WTC11 (cell line): ENCODE data around the gene SLC6A2. TPM values are rescaled to one million over a fixed set of nuclear protein-coding genes. Genes with fewer than 3 reads are reported as not detected.

Experiments
- ATAC-seq: fragments of 200-7000 bp; cut with Tn5 transposase; 2 replicates; pipeline ENCODE4 v1.10.0; 2021; ENCODE audit warnings: mild to moderate bottlenecking, moderate library complexity
- CTCF ChIA-PET: fragments of 300-600 bp; sonication (Branson Sonifier 250); formaldehyde crosslinking; loops from one replicate; lab custom pipeline; 2021; ENCODE audit warnings: antibody characterized with exemption; lab: Charles Lee
- POLR2A ChIA-PET: fragments of 350-600 bp; sonication (Branson Sonifier 250); formaldehyde crosslinking; loops from one replicate; lab custom pipeline; 2021; ENCODE audit warnings: antibody characterized with exemption; lab: Charles Lee
- DNase-seq: peaks from one replicate; pipeline ENCODE4 v3.0.0; 2021; ENCODE audit warnings: low spot score
- H3K27ac Mint-ChIP-seq: 2 replicates; pipeline ENCODE4 v1.8.0; 2021; ENCODE audit warnings: mixed read lengths
- H3K27me3 Mint-ChIP-seq: 2 replicates; pipeline ENCODE4 v1.8.0; 2021; ENCODE audit warnings: low read depth, mild to moderate bottlenecking, moderate library complexity, mixed read lengths
- H3K36me3 Mint-ChIP-seq: 2 replicates; pipeline ENCODE4 v1.8.0; 2021; ENCODE audit warnings: mixed read lengths
- H3K4me1 Mint-ChIP-seq: 2 replicates; pipeline ENCODE4 v1.8.0; 2022; ENCODE audit warnings: mixed read lengths
- H3K4me3 Mint-ChIP-seq: 2 replicates; pipeline ENCODE4 v1.8.0; 2021; ENCODE audit warnings: mild to moderate bottlenecking, moderate library complexity, mixed read lengths
- H3K9me3 Mint-ChIP-seq: 2 replicates; pipeline ENCODE4 v1.8.0; 2021; ENCODE audit warnings: mixed read lengths
- CDX4 ChIP-seq: fragments of 250-450 bp; sonication (Bioruptor Pico); IDR thresholded peaks from 2 replicates; pipeline ENCODE4 v1.9.0; 2021; ENCODE audit warnings: moderate library complexity, mild to moderate bottlenecking, inconsistent platforms, borderline replicate concordance
- ELF4 ChIP-seq: sonication (generic); formaldehyde crosslinking; IDR thresholded peaks from 2 replicates; pipeline ENCODE4 v1.8.1; 2022; ENCODE audit warnings: low read depth, mild to moderate bottlenecking, moderate library complexity, missing genetic modification reagents
- GTF2I ChIP-seq: fragments of 250-450 bp; sonication (Bioruptor Pico); conservative IDR thresholded peaks from 2 replicates; pipeline ENCODE4 v1.4.0; 2021; ENCODE audit warnings: mild to moderate bottlenecking
- HMGA2 ChIP-seq: fragments of 250-450 bp; sonication (Bioruptor Pico); IDR thresholded peaks from 2 replicates; pipeline ENCODE4 v1.4.0; 2021; ENCODE audit warnings: mild to moderate bottlenecking, moderate library complexity
- KAT7 ChIP-seq: sonication (generic); formaldehyde crosslinking; IDR thresholded peaks from 2 replicates; pipeline ENCODE4 v1.8.1; 2023; ENCODE audit warnings: missing genetic modification reagents, mild to moderate bottlenecking, borderline replicate concordance
- MYBL2 ChIP-seq: sonication (generic); formaldehyde crosslinking; IDR thresholded peaks from 2 replicates; pipeline ENCODE4 v1.8.1; 2023; ENCODE audit warnings: mild to moderate bottlenecking, moderate library complexity, missing genetic modification reagents
- NFYB ChIP-seq: sonication (generic); formaldehyde crosslinking; conservative IDR thresholded peaks from 2 replicates; pipeline ENCODE4 v1.8.0; 2022; ENCODE audit warnings: low read depth, missing genetic modification reagents
- PRRX2 ChIP-seq: fragments of 250-450 bp; sonication (Bioruptor Pico); IDR thresholded peaks from 2 replicates; pipeline ENCODE4 v1.8.0; 2021; ENCODE audit warnings: mild to moderate bottlenecking
- SOX15 ChIP-seq: fragments of 250-450 bp; sonication (Bioruptor Pico); IDR thresholded peaks from 2 replicates; pipeline ENCODE4 v1.9.0; 2021; ENCODE audit warnings: mild to moderate bottlenecking
- TEAD1 ChIP-seq: sonication (generic); formaldehyde crosslinking; IDR thresholded peaks from 2 replicates; pipeline ENCODE4 v1.8.0; 2022; ENCODE audit warnings: mild to moderate bottlenecking, missing genetic modification reagents
- ZBTB21 ChIP-seq: sonication (generic); formaldehyde crosslinking; IDR thresholded peaks from 2 replicates; pipeline ENCODE4 v1.8.1; 2023; ENCODE audit warnings: mild to moderate bottlenecking, missing genetic modification reagents, borderline replicate concordance
- ZNF219 ChIP-seq: sonication (generic); formaldehyde crosslinking; IDR thresholded peaks from 2 replicates; pipeline ENCODE4 v1.8.0; 2023; ENCODE audit warnings: missing genetic modification reagents, mild to moderate bottlenecking, borderline replicate concordance
- ZNF232 ChIP-seq: sonication (generic); formaldehyde crosslinking; IDR thresholded peaks from 2 replicates; pipeline ENCODE4 v1.8.0; 2022; ENCODE audit warnings: mild to moderate bottlenecking, missing genetic modification reagents
- ZNF263 ChIP-seq: sonication (generic); formaldehyde crosslinking; IDR thresholded peaks from 2 replicates; pipeline ENCODE4 v1.8.1; 2022; ENCODE audit warnings: low read depth, mild to moderate bottlenecking, moderate library complexity, missing genetic modification reagents
- ZSCAN18 ChIP-seq: fragments of 250-450 bp; sonication (Bioruptor Pico); IDR thresholded peaks from 2 replicates; pipeline ENCODE4 v2.1.2; 2022; ENCODE audit warnings: mild to moderate bottlenecking, moderate library complexity
- total RNA-seq: library from RNA; stranded (reverse); gene quantifications from 3 replicates; pipeline ENCODE4 v1.2.3, GENCODE V29; 2021
- TF ChIP-seq, protein P1 (sequence below): fragments of 200-600 bp; IDR thresholded peaks from 2 replicates; pipeline ENCODE4 v1.8.0; 2022; ENCODE audit warnings: antibody characterized with exemption
- TF ChIP-seq, protein P2 (sequence below): sonication (generic); formaldehyde crosslinking; IDR thresholded peaks from 2 replicates; pipeline ENCODE4 v1.8.1; 2022; ENCODE audit warnings: low read depth, mild to moderate bottlenecking, moderate library complexity, missing genetic modification reagents, borderline replicate concordance
- TF ChIP-seq, protein P3 (sequence below): sonication (generic); formaldehyde crosslinking; IDR thresholded peaks from 2 replicates; pipeline ENCODE4 v1.8.1; 2023; ENCODE audit warnings: mild to moderate bottlenecking, missing genetic modification reagents, moderate library complexity
- TF ChIP-seq, protein P4 (sequence below): sonication (generic); formaldehyde crosslinking; IDR thresholded peaks from 2 replicates; pipeline ENCODE4 v1.8.1; 2022; ENCODE audit warnings: missing genetic modification reagents, borderline replicate concordance
- TF ChIP-seq, protein P5 (sequence below): sonication (generic); formaldehyde crosslinking; IDR thresholded peaks from 2 replicates; pipeline ENCODE4 v1.8.1; 2023; ENCODE audit warnings: mild to moderate bottlenecking, moderate library complexity, missing genetic modification reagents

SLC6A2 gene
- total RNA-seq, 1 experiment from 2014 or later = 0.20 TPM

DNA sequence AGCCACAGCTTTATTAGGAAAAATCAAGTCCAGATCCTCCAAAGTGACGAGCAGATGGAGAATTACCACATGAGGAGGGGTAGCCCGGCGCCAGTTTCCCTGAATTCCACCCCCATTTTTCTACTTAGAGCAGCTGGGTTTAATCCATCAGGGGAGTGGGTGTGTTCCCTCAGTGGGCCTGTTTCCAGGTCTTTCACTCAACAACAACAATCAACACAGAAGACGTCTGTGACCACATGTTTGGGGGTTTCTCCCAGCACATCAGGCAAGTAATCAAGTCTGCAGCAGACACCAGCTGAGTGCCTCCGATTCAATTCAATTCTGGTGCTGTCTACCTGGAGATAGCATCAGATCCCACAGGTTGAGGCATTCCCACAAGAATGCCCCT is 6.8 kb downstream of the SLC6A2 start:
- ChIA-PET POLR2A (no interaction called here), CTCF (interaction anchor here (1.1 to 1.4 kb wide), 3 partner anchors 39 to 198 kb away, joined by 3 to 6 read pairs (median 4); no protein-coding TSS in a partner anchor)
- no peak for ATAC-seq
- peaks cover 8% of the 10 kb centered on the region for H3K9me3 Mint-ChIP-seq
- peaks cover 3% of the 10 kb centered on the region; the same call in 1 of the 2 replicates for H3K4me1 Mint-ChIP-seq
- H3K27me3 Mint-ChIP-seq = peaks cover 28% of the 10 kb centered on the region
- TF ChIP-seq ELF4 (CRISPR knock-in tag) = no peak
- TF ChIP-seq, protein P1, sequence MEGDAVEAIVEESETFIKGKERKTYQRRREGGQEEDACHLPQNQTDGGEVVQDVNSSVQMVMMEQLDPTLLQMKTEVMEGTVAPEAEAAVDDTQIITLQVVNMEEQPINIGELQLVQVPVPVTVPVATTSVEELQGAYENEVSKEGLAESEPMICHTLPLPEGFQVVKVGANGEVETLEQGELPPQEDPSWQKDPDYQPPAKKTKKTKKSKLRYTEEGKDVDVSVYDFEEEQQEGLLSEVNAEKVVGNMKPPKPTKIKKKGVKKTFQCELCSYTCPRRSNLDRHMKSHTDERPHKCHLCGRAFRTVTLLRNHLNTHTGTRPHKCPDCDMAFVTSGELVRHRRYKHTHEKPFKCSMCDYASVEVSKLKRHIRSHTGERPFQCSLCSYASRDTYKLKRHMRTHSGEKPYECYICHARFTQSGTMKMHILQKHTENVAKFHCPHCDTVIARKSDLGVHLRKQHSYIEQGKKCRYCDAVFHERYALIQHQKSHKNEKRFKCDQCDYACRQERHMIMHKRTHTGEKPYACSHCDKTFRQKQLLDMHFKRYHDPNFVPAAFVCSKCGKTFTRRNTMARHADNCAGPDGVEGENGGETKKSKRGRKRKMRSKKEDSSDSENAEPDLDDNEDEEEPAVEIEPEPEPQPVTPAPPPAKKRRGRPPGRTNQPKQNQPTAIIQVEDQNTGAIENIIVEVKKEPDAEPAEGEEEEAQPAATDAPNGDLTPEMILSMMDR = no peak
- TF ChIP-seq ZBTB21 = no peak
- no peak for TF ChIP-seq SOX15 (CRISPR knock-in tag)
- TF ChIP-seq GTF2I (CRISPR knock-in tag) = no peak
- TF ChIP-seq, protein P2, sequence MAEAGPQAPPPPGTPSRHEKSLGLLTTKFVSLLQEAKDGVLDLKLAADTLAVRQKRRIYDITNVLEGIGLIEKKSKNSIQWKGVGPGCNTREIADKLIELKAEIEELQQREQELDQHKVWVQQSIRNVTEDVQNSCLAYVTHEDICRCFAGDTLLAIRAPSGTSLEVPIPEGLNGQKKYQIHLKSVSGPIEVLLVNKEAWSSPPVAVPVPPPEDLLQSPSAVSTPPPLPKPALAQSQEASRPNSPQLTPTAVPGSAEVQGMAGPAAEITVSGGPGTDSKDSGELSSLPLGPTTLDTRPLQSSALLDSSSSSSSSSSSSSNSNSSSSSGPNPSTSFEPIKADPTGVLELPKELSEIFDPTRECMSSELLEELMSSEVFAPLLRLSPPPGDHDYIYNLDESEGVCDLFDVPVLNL (CRISPR knock-in tag) = no peak
- TF ChIP-seq, protein P3, sequence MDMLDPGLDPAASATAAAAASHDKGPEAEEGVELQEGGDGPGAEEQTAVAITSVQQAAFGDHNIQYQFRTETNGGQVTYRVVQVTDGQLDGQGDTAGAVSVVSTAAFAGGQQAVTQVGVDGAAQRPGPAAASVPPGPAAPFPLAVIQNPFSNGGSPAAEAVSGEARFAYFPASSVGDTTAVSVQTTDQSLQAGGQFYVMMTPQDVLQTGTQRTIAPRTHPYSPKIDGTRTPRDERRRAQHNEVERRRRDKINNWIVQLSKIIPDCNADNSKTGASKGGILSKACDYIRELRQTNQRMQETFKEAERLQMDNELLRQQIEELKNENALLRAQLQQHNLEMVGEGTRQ (CRISPR knock-in tag) = no peak
- TF ChIP-seq KAT7 (CRISPR knock-in tag) = no peak
- no peak for TF ChIP-seq TEAD1 (CRISPR knock-in tag)
- TF ChIP-seq, protein P4, sequence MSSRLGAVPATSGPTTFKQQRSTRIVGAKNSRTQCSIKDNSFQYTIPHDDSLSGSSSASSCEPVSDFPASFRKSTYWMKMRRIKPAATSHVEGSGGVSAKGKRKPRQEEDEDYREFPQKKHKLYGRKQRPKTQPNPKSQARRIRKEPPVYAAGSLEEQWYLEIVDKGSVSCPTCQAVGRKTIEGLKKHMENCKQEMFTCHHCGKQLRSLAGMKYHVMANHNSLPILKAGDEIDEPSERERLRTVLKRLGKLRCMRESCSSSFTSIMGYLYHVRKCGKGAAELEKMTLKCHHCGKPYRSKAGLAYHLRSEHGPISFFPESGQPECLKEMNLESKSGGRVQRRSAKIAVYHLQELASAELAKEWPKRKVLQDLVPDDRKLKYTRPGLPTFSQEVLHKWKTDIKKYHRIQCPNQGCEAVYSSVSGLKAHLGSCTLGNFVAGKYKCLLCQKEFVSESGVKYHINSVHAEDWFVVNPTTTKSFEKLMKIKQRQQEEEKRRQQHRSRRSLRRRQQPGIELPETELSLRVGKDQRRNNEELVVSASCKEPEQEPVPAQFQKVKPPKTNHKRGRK (CRISPR knock-in tag) = no peak
- no peak for TF ChIP-seq ZNF263
- no peak for TF ChIP-seq ZSCAN18 (CRISPR knock-in tag)
- TF ChIP-seq HMGA2 (CRISPR knock-in tag) = no peak
- no peak for TF ChIP-seq CDX4
- H3K4me3 Mint-ChIP-seq = no peak overlapping the region
- DNase-seq = no peak
- no peaks in the 10 kb centered on the region; the same call in 1 of the 2 replicates for H3K36me3 Mint-ChIP-seq
- H3K27ac Mint-ChIP-seq = no peak overlapping the region

GRCh38 chr16:55663225-55663624 is 7.4 kb downstream of the SLC6A2 start:
- no peak overlapping the region for H3K4me3 Mint-ChIP-seq
- H3K9me3 Mint-ChIP-seq = peaks cover 8% of the 10 kb centered on the region
- POLR2A ChIA-PET = no interaction called here
- H3K27me3 Mint-ChIP-seq = peaks cover 22% of the 10 kb centered on the region
- no peak overlapping the region for H3K27ac Mint-ChIP-seq
- DNase-seq (no peak), ATAC-seq (no peak)
- no peak for TF ChIP-seq ZNF232 (CRISPR knock-in tag)
- TF ChIP-seq ZNF219 (CRISPR knock-in tag) = no peak
- TF ChIP-seq, protein P5, sequence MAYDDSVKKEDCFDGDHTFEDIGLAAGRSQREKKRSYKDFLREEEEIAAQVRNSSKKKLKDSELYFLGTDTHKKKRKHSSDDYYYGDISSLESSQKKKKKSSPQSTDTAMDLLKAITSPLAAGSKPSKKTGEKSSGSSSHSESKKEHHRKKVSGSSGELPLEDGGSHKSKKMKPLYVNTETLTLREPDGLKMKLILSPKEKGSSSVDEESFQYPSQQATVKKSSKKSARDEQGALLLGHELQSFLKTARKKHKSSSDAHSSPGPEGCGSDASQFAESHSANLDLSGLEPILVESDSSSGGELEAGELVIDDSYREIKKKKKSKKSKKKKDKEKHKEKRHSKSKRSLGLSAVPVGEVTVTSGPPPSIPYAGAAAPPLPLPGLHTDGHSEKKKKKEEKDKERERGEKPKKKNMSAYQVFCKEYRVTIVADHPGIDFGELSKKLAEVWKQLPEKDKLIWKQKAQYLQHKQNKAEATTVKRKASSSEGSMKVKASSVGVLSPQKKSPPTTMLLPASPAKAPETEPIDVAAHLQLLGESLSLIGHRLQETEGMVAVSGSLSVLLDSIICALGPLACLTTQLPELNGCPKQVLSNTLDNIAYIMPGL (CRISPR knock-in tag) = no peak
- TF ChIP-seq PRRX2 = no peak
- TF ChIP-seq MYBL2 = no peak
- TF ChIP-seq ZBTB21 = no peak
- TF ChIP-seq NFYB (CRISPR knock-in tag) = no peak
- TF ChIP-seq SOX15 (CRISPR knock-in tag) = no peak
- H3K36me3 Mint-ChIP-seq = no peaks in the 10 kb centered on the region; the same call in 1 of the 2 replicates
- peaks cover 9% of the 10 kb centered on the region for H3K4me1 Mint-ChIP-seq
- CTCF ChIA-PET = interaction anchor here (1.1 to 1.4 kb wide), 2 partner anchors 38 to 50 kb away, joined by 3 to 4 read pairs; no protein-coding TSS in a partner anchor
